ENCODE data around the gene ERBB2.

Gene ERBB2

DNA sequence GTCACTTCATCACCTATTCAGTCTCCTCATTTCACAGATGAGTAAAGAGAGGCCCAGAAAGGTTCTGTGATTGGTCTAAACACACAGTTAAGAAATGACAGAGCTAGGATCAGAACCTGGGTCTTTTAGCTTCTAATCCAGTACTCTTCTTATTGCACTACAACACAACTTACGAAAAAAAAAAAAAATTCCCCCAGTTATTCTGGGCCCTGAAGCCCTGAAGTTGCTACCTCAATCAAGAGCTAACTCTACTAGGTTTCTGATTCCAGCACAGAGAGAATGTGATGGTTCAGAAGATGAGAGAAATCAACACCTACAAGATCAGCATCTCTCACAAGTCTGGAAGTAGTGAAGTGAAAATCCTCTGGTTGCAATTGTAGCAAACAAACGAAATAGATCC lies 75.2 kb downstream of the ERBB2 start:
- TF ChIP-seq, protein P1, sequence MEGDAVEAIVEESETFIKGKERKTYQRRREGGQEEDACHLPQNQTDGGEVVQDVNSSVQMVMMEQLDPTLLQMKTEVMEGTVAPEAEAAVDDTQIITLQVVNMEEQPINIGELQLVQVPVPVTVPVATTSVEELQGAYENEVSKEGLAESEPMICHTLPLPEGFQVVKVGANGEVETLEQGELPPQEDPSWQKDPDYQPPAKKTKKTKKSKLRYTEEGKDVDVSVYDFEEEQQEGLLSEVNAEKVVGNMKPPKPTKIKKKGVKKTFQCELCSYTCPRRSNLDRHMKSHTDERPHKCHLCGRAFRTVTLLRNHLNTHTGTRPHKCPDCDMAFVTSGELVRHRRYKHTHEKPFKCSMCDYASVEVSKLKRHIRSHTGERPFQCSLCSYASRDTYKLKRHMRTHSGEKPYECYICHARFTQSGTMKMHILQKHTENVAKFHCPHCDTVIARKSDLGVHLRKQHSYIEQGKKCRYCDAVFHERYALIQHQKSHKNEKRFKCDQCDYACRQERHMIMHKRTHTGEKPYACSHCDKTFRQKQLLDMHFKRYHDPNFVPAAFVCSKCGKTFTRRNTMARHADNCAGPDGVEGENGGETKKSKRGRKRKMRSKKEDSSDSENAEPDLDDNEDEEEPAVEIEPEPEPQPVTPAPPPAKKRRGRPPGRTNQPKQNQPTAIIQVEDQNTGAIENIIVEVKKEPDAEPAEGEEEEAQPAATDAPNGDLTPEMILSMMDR (IDR thresholded peaks at IDR 0.05; ENCODE audit: insufficient read depth, low read depth, low read length, missing control alignments) = no peak
- DNase-seq (ENCODE audit: low read depth) = no peak
- H3K4me3 ChIP-seq (ENCODE audit: low read length) = no peak overlapping the region

DNA sequence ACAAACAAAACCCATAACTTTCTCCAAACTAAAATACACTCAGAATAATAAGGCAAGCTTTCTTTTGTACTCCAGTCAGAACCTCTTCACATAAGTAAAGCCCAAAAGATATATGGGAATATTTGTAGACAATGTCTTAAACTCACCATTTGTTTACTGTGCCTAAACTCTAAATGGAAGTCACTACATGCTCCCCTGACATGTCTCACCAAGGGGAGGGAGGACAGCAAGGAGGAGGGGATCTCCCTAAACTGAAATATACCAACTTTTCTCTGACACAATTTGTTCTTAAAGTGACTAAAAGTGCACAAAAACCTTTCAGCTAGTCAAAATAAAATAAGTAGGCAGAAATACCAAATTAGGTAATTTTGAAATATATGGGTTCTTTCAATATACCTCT lies 76.4 kb downstream of the ERBB2 start:
- TF ChIP-seq, protein P1 (IDR thresholded peaks at IDR 0.05; ENCODE audit: insufficient read depth, low read depth, low read length, missing control alignments) = no peak
- no peak for DNase-seq (ENCODE audit: low read depth)
- H3K4me3 ChIP-seq (ENCODE audit: low read length) = no peak overlapping the region

- H3K4me3 ChIP-seq (ENCODE audit: low read length) = no peak overlapping the region
- TF ChIP-seq, protein P1 (IDR thresholded peaks at IDR 0.05; ENCODE audit: insufficient read depth, low read depth, low read length, missing control alignments) = no peak
- no peak for DNase-seq (ENCODE audit: low read depth)
Observed at GRCh38 chr17:39777534-39778365, 77.9 kb downstream of the ERBB2 start.

Data from epithelial cell of esophagus (primary cell).